Kidney capillary endothelial cell (primary cell): ENCODE results near the gene GALNT17.

ENCODE experiments used
- DNase-seq: peaks from one replicate; pipeline ENCODE4 v3.0.0-alpha.2; 2018; ENCODE audit warnings: low spot score

Gene GALNT17

GRCh38 chr7:71753236-71753635 is 621.3 kb downstream of the GALNT17 start:
- DNase-seq: no peak

- DNase-seq: no peak
These were observed 622.2 kb downstream of the GALNT17 start for GRCh38 chr7:71753956-71754664.

- no peak for DNase-seq
These were observed 622.9 kb downstream of the GALNT17 start for GRCh38 chr7:71754828-71755227.

DNA sequence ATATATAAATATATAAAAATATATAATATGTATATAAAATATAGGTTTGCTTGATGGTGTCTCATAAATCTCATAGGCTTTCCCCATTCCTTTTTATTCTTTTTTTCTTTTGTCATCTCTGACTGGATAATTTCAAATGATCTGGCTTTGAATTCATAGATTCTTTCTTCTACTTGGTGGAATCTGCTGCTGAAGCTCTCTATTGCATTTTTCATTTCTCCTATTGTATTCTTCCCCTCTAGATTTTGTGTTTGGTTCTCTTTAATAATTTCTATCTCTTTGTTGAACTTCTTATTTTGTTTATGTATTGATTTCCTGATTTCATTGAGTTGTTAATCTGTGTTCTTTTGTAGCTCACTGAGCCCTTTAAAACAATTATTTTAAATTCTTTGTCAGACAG is 629.4 kb downstream of the GALNT17 start:
- no peak for DNase-seq
